Fibroblast of lung (primary cell): ENCODE results near the gene SLC6A12. TPM values are rescaled to one million over a fixed set of nuclear protein-coding genes. Genes with fewer than 3 reads are reported as not detected.
A peak's percentile ranks its signal among the peaks of the same experiment; 100 is the strongest.

Experiments used
- DNase-seq, 2 donors: peaks; one replicate each; pipeline versions ENCODE4 v3.0.0 to v3.0.0-alpha.2; 2010; ENCODE audit warnings: low read depth in 2 of 2
- H2AFZ ChIP-seq: 2 replicates; pipeline ENCODE4 v1.5.1; 2012; ENCODE audit warnings: low read length, control low read depth, inconsistent platforms
- H3K27ac ChIP-seq: 2 replicates; pipeline ENCODE4 v1.5.1; 2011; ENCODE audit warnings: low read length, control low read depth; ENCODE audit not compliant: insufficient read depth
- H3K27me3 ChIP-seq: 2 replicates; pipeline ENCODE4 v1.5.1; 2011; ENCODE audit warnings: mild to moderate bottlenecking, low read length; ENCODE audit not compliant: control insufficient read depth, insufficient read depth
- H3K36me3 ChIP-seq: 2 replicates; pipeline ENCODE4 v1.5.1; 2011; ENCODE audit warnings: low read length; ENCODE audit not compliant: control insufficient read depth, insufficient read depth
- H3K4me1 ChIP-seq: 2 replicates; pipeline ENCODE4 v1.5.1; 2011; ENCODE audit warnings: low read length; ENCODE audit not compliant: control insufficient read depth, insufficient read depth; ENCODE audit errors: extremely low read depth
- H3K4me2 ChIP-seq: 2 replicates; pipeline ENCODE4 v1.5.1; 2011; ENCODE audit warnings: low read length, control low read depth; ENCODE audit not compliant: insufficient read depth; ENCODE audit errors: extremely low read depth
- H3K4me3 ChIP-seq, 4 experiments: fragments of 200-600 bp in 1 of 4; sonication (generic) in 1 of 4; replicated peaks in 1 of 4; 2 replicates each; pipeline ENCODE4 v1.5.1; 2011 to 2016; ENCODE audit warnings: low read length in 4 of 4, low read depth in 3 of 4, mild to moderate bottlenecking in 3 of 4, control low read depth in 2 of 4, inconsistent platforms in 1 of 4, mixed read lengths in 1 of 4; ENCODE audit not compliant: insufficient read depth in 1 of 4; ENCODE audit errors: control extremely low read depth in 1 of 4
- H3K79me2 ChIP-seq: 2 replicates; pipeline ENCODE4 v1.5.1; 2012; ENCODE audit warnings: mild to moderate bottlenecking, low read length, inconsistent platforms; ENCODE audit not compliant: control insufficient read depth, insufficient read depth
- H3K9ac ChIP-seq: 2 replicates; pipeline ENCODE4 v1.5.1; 2011; ENCODE audit warnings: mild to moderate bottlenecking, low read length, control low read depth; ENCODE audit not compliant: insufficient read depth
- H3K9me3 ChIP-seq: 2 replicates; pipeline ENCODE4 v1.5.1; 2012; ENCODE audit warnings: low read depth, low read length; ENCODE audit not compliant: control insufficient read depth, insufficient read depth
- H4K20me1 ChIP-seq: 2 replicates; pipeline ENCODE4 v1.5.1; 2011; ENCODE audit warnings: low read length; ENCODE audit not compliant: control insufficient read depth, insufficient read depth; ENCODE audit errors: extremely low read depth
- CTCF ChIP-seq, 2 donors: IDR thresholded peaks in 1 of 2; conservative IDR thresholded peaks in 1 of 2; 1 replicate in 1 of 2; 2 replicates in 1 of 2; pipeline ENCODE4 v1.5.1; 2011 to 2012; ENCODE audit warnings: low read length in 2 of 2, control low read depth in 1 of 2, inconsistent platforms in 1 of 2, low read depth in 1 of 2, mild to moderate bottlenecking in 1 of 2
- EZH2 ChIP-seq: IDR thresholded peaks from 2 replicates; pipeline ENCODE4 v1.5.1; 2012; ENCODE audit warnings: low read length, control low read depth, mild to moderate bottlenecking; ENCODE audit errors: missing control alignments
- polyA plus RNA-seq, 2 donors: library from polyadenylated mRNA; depleted of rRNA in 1 of 2; stranded (reverse) in 1 of 2; unstranded in 1 of 2; fragments of >200 nt; gene quantifications; 2 replicates each; pipeline ENCODE4 v1.2.1, GENCODE V29; 2011 to 2012; ENCODE audit warnings: missing spikeins in 1 of 2
- total RNA-seq: library from RNA; depleted of rRNA; stranded (reverse); fragments of >200 nt; gene quantifications from 2 replicates; pipeline ENCODE4 v1.2.1, GENCODE V29; 2014

The SLC6A12 gene
- total and polyA plus RNA-seq, 2 donors (not counting 1 experiment from before 2014, with no cell fraction given) = not detected

- Histone ChIP-seq H2AFZ (no peak overlapping the region), H3K9ac (no peak overlapping the region), H3K79me2 (no peaks in the 10 kb centered on the region), H3K36me3 (no peaks in the 10 kb centered on the region), H3K4me2 (no peak overlapping the region), H3K9me3 (no peaks in the 10 kb centered on the region), H3K4me3 (no peak overlapping the region), H3K27me3 (peaks cover 9% of the 10 kb centered on the region), H4K20me1 (no peaks in the 10 kb centered on the region), H3K27ac (no peak overlapping the region), H3K4me1 (peaks cover 3% of the 10 kb centered on the region)
- no peak for DNase-seq
- TF ChIP-seq CTCF (conservative IDR thresholded peaks at IDR 0.05 in 1 of 2, IDR thresholded peaks at IDR 0.05 in 1 of 2; ENCODE audit: low read depth in 1 of 2, low read length in 2 of 2) (no peak), EZH2 (peak; percentile 2)
Observed at GRCh38 chr12:171276-171675, 42.7 kb downstream of the SLC6A12 start.

- no peaks in the 10 kb centered on the region for H3K4me1 ChIP-seq
- H3K9me3 ChIP-seq = no peaks in the 10 kb centered on the region
- H2AFZ ChIP-seq = no peak overlapping the region
- no peak overlapping the region for H3K27ac ChIP-seq
- no peak overlapping the region for H3K4me2 ChIP-seq
- TF ChIP-seq EZH2 (no peak), CTCF (conservative IDR thresholded peaks at IDR 0.05 in 1 of 2, IDR thresholded peaks at IDR 0.05 in 1 of 2; ENCODE audit: low read depth in 1 of 2, low read length in 2 of 2) (no peak)
- DNase-seq = no peak
- no peak overlapping the region for H3K4me3 ChIP-seq
- H3K9ac ChIP-seq = no peak overlapping the region
- H3K36me3 ChIP-seq = no peaks in the 10 kb centered on the region
- peaks cover 9% of the 10 kb centered on the region for H3K27me3 ChIP-seq
- no peaks in the 10 kb centered on the region for H3K79me2 ChIP-seq
- H4K20me1 ChIP-seq = no peaks in the 10 kb centered on the region
Observed at GRCh38 chr12:170371-171225, 43.4 kb downstream of the SLC6A12 start.

- H3K9me3 ChIP-seq = no peaks in the 10 kb centered on the region
- H3K4me3 ChIP-seq = no peak overlapping the region
- H3K36me3 ChIP-seq = no peaks in the 10 kb centered on the region
- no peak overlapping the region for H3K27ac ChIP-seq
- no peak overlapping the region for H3K9ac ChIP-seq
- no peaks in the 10 kb centered on the region for H3K4me1 ChIP-seq
- no peak overlapping the region for H3K4me2 ChIP-seq
- TF ChIP-seq CTCF (conservative IDR thresholded peaks at IDR 0.05 in 1 of 2, IDR thresholded peaks at IDR 0.05 in 1 of 2; ENCODE audit: low read depth in 1 of 2, low read length in 2 of 2) = no peak
- TF ChIP-seq EZH2 = no peak
- H4K20me1 ChIP-seq = no peaks in the 10 kb centered on the region
- no peak overlapping the region for H2AFZ ChIP-seq
- no peak for DNase-seq
- H3K27me3 ChIP-seq = peaks cover 9% of the 10 kb centered on the region
- H3K79me2 ChIP-seq = no peaks in the 10 kb centered on the region
Observed at GRCh38 chr12:169528-170370, 44.2 kb downstream of the SLC6A12 start.
